GM13977 (cell line): ENCODE measurements around the gene SLCO4A1.
A peak's percentile ranks its signal among the peaks of the same experiment; 100 is the strongest.

Source experiments
- DNase-seq: peaks from one replicate; pipeline ENCODE4 v3.0.0; 2012; ENCODE audit warnings: low spot score
- CTCF ChIP-seq: IDR thresholded peaks from 2 replicates; pipeline ENCODE4 v1.5.1; 2012; ENCODE audit warnings: mild to moderate bottlenecking, control low read depth; ENCODE audit not compliant: insufficient read depth; ENCODE audit errors: extremely low read depth, missing control alignments
- in situ Hi-C: fragments of 300-500 bp; cut with MboI; formaldehyde crosslinking; loops from one replicate; pipeline ENCODE4 v1.12.0; 2022; ENCODE audit warnings: low sequenced_read_pairs, low pct_unique_long_range_greater_than_20kb, mixed read lengths, inconsistent platforms; ENCODE audit not compliant: unreplicated experiment

The SLCO4A1 gene

GRCh38 chr20:62611819-62612218 lies 30.5 kb upstream of the SLCO4A1 start:
- in situ Hi-C loops: no loop called here
- no peak for DNase-seq
- TF ChIP-seq CTCF: no peak

- no peak for TF ChIP-seq CTCF
- in situ Hi-C loops: no loop called here
- DNase-seq: no peak
Observed at GRCh38 chr20:62614085-62614960, 28.0 kb upstream of the SLCO4A1 start.

GRCh38 chr20:62614961-62615680 lies 27.2 kb upstream of the SLCO4A1 start:
- no peak for DNase-seq
- TF ChIP-seq CTCF: no peak
- in situ Hi-C loops: no loop called here

GRCh38 chr20:62615750-62616251 lies 26.5 kb upstream of the SLCO4A1 start:
- DNase-seq: no peak
- in situ Hi-C loops: no loop called here
- no peak for TF ChIP-seq CTCF

GRCh38 chr20:62616728-62617621 lies 25.3 kb upstream of the SLCO4A1 start:
- in situ Hi-C loops: no loop called here
- TF ChIP-seq CTCF: peak; percentile 99
- DNase-seq: peak; percentile 90
